ENCODE measurements around the gene AFF4.

DNA sequence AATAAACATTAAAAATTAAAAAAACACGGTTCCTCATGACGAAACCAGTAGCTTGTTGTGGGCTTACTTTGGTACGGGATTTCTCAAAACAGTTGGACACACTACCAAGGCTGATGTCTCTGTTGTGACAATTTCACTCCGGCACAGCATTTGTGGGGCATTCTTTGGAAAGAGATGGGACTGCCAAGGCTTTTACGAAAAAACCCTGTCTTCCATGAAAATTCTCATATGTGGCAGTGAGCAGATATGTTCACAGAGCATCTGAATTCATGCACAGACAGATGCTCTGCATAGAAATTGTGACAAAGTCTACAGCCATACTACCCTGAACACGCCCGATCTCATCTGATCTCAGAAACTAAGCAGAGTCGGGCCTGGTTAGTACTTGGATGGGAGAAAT is 115.2 kb downstream of the AFF4 start:
- no peak for TF ChIP-seq POLR2A (IDR thresholded peaks at IDR 0.05)
- TF ChIP-seq, protein P1, sequence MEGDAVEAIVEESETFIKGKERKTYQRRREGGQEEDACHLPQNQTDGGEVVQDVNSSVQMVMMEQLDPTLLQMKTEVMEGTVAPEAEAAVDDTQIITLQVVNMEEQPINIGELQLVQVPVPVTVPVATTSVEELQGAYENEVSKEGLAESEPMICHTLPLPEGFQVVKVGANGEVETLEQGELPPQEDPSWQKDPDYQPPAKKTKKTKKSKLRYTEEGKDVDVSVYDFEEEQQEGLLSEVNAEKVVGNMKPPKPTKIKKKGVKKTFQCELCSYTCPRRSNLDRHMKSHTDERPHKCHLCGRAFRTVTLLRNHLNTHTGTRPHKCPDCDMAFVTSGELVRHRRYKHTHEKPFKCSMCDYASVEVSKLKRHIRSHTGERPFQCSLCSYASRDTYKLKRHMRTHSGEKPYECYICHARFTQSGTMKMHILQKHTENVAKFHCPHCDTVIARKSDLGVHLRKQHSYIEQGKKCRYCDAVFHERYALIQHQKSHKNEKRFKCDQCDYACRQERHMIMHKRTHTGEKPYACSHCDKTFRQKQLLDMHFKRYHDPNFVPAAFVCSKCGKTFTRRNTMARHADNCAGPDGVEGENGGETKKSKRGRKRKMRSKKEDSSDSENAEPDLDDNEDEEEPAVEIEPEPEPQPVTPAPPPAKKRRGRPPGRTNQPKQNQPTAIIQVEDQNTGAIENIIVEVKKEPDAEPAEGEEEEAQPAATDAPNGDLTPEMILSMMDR (IDR thresholded peaks at IDR 0.05) = no peak

Data from Peyer's patch (tissue), 4 donors.